Measurements from ENCODE around the gene SOBP.

DNA sequence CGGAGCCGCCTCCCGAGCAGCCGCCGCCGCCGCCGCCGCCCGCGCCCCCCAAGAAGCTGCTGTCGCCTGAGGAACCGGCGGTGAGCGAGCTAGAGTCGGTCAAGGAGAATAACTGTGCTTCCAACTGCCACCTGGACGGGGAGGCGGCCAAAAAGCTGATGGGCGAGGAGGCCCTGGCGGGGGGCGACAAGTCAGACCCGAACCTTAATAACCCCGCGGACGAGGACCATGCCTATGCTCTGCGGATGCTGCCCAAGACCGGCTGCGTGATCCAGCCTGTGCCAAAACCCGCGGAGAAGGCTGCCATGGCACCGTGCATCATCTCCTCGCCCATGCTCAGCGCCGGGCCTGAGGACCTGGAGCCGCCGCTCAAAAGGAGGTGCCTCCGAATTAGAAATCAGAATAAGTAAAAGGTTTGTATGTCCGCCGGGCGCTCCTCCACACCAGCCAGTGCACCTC lies 145.2 kb downstream of the SOBP start:
- TF ChIP-seq CTCF (IDR thresholded peaks at IDR 0.05) (no peak), POLR2A (IDR thresholded peaks at IDR 0.05) (no peak)
